Inflammatory macrophage treated with lipopolysaccharide for 1 hour (primary cell): ENCODE measurements around the gene NPAS3.

Experiments
- DNase-seq, 2 donors: peaks; one replicate each; pipeline ENCODE4 v3.0.0-alpha.2; 2020 to 2022

The NPAS3 gene

DNA sequence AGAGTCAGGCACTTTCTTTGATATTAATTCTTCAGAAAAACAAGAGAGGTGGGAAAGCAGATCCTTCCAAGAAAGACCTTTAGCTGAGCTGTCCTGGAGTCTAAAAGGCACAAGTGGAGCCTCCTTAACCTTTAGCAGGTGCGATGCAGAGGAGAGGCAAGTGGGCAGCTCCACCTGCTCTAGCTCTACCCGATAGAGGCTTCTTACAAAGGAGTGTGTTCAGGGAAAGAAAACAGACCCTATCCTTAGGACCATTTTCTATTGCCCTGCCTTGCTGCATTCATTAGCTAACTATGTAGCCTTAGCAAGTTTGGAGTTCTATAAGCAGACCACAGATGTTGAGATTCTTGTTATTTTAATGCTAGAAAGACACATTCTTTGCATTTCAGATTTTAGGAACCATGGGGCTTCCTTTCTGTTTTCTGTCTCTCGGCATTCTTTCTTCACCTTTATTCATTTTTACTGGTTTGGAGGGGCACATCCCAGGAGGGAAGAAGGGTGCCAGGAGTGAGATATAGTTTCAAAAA lies 797.7 kb downstream of the NPAS3 start:
- DNase-seq: no peak

- no peak for DNase-seq
These were observed 798.3 kb downstream of the NPAS3 start for GRCh38 chr14:33736979-33737378.

- no peak for DNase-seq
These were observed 798.8 kb downstream of the NPAS3 start for GRCh38 chr14:33737446-33737845.

DNA sequence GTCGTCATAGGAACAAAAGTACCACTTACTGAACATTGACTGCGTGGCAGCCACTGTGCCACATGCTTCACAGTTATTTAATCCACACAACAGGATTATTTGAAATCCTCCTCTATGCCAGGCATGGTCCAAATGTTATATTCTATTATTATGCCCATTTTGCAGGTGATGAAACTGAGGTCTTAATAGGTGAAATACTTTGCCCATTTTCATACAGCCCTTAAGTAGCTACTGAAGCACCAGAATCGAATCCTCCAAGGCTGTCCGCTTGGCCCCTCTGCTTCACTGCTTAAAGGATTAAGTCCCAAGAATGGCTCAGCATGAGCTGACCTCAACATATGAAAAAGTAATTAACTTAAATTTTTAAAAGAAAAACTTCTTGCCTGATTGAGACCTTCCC lies 799.4 kb downstream of the NPAS3 start:
- DNase-seq: no peak

- DNase-seq: no peak
These were observed 799.8 kb downstream of the NPAS3 start for GRCh38 chr14:33738491-33738890.

DNA sequence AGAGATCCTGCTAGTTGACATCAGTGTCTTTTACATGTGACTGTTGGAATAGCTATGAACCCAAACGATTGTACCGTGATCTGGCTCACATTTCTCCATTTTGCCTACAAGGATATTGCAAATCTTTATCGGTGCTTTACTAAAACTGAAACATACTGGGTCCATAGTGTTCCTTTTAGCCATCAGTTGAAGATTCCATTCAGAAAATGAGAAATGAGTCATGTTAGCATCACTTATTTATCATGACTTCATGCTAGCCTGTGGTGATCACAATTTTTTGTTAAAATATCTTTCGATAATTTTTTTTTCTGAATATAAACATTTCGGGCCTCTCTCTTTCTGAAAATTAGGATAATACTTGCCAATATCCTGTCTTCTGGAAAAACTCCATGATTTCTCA lies 801.9 kb downstream of the NPAS3 start:
- no peak for DNase-seq

GRCh38 chr14:33742166-33742565 lies 803.5 kb downstream of the NPAS3 start:
- DNase-seq: no peak

GRCh38 chr14:33745163-33745562 lies 806.5 kb downstream of the NPAS3 start:
- DNase-seq: no peak

- DNase-seq: no peak
These were observed 809.1 kb downstream of the NPAS3 start for GRCh38 chr14:33747749-33748148.

DNA sequence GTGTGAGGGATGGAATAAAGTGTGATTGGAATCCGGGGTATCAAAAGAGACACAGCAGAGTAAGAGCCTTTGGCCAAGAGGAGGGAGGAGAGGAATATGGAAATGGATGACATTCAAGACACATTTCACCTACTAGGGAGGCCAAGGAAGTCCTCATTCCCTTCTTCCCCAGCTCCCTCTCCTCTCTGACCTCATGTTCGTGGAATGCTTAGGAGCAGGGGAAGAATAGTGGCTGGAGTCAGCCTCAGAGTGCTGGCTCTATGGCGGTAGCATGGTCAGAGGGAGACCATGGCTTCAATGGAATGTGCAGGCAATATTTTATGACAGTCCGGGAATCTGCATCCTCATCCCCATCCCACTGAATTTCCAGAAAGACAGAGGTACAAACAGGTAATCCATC lies 815.6 kb downstream of the NPAS3 start:
- no peak for DNase-seq

DNA sequence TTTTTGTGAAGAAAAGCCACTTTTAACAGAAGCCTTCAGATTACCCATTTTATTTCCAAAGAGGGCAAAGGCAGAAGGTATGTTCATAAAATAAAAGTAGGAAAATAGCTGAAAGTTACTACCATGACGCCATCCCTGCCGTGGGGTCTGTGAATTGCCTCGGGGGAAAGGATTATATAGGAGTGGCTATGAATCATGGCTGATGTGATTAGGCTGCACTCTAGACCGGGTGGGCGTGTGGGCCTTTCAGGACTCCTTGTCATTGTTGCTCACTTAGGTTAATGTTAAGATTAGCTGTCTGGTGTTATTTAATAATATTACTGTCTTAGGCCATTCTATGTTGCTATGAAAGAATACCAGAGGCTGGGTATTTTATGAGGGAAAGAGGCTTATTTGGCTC lies 816.7 kb downstream of the NPAS3 start:
- no peak for DNase-seq

GRCh38 chr14:33756833-33757232 lies 818.2 kb downstream of the NPAS3 start:
- no peak for DNase-seq

DNA sequence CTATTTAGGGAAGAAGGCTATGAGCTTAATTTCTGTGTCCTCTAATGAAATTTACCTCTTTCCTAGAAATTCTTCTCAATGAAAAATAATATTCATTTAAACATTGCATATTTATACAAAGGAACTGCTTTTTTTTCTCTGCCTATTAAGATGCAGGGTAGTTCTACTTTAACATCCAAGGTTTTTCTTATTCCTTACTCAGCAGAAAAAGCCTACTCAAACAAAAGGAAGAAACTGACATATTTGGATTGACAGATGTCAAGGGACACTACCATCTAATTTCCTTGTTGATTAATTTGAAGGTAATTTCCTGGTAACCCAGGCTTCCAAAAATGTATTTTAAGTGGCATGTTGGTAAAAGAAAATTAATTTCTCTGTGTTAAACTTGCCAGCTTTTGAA lies 819.9 kb downstream of the NPAS3 start:
- DNase-seq: no peak

DNA sequence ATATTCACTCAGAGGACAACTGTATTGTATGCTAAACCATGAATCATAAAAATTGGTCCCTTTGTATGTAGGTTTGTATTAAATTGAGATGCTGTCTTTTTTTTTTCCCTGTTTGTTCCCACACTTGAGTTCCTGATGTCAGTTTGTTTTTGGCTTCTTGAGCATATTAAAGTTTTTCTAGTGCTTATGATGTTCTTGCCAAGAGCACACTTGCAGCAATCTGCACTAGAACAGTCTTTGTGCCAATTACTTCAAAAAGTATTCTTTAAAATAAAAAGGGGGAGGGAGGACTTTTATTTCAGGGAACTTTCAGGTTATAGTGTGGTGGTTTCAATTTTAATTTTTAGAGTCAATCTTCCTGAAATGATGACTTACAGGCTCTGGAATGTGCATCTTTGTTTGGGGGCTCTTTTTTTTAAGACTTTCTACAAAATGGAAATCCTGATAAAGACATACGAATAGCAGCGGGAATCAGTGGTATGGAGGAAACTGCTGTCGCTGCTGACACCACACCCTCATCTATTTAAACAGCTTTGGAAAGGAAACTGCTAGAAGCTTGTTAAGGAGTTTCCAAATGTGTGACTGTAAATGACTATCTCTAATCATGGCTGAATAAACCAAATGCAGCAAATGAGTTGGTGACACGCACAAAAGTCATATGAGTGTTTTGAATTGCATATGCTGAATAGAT lies 823.6 kb downstream of the NPAS3 start:
- no peak for DNase-seq

GRCh38 chr14:33764876-33765650 lies 826.4 kb downstream of the NPAS3 start:
- no peak for DNase-seq

DNA sequence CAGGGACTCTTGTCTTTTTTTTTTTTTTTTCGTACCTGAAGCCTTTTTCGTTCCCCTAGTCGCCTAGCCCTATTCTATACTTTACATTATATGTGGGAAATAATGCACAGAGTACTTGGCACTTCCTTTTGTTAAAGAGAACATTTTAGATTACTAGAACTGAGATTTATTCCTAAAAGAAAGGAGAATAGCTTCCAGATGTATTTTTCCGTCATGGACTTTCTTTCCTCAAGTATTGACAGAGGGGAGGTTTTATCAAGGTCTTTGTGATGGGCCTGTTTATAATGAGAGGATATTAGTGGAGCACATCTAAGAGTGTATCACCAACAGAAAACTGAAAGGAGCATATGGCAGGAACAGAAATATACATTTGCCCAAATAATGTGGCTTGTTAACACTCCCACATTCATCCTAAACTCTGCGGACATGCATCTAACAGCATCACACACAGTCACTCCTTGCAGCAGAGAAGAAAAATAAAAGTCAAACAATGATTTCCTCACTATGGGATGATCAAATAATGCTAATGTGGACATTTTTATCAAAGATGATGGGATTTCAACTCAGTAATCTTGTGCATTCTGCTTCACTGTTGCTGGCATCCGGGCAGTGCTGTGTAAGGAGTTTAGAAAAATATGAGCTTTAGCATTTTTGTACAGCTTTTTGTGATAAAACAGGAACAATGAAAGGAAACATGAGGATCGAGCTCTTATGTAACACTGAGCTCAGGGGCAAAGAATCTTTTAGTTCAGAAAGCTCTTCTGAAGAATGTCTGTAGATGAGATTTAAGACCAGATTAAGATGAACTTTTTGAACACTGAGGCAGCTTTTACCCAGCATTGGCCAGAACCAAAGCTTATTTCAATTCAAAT lies 829.1 kb downstream of the NPAS3 start:
- no peak for DNase-seq

DNA sequence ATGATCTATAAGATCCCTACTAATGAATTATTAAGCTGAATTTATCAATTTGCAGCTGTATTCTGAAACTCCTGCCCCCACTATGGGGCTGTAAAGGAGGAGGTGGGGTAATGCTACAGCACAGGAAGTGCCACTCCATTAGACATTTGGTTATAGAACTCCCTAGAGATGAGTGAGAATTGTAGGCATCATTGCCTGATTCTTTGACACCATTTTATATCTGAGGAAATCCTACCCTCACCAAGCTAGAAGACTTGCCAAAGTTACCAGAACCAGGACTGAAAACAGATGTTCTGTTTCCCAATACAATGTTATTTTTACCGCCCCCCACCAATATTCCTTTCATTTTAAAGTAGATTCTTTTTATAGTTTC lies 829.8 kb downstream of the NPAS3 start:
- no peak for DNase-seq

GRCh38 chr14:33773205-33774030 lies 834.7 kb downstream of the NPAS3 start:
- DNase-seq: no peak

DNA sequence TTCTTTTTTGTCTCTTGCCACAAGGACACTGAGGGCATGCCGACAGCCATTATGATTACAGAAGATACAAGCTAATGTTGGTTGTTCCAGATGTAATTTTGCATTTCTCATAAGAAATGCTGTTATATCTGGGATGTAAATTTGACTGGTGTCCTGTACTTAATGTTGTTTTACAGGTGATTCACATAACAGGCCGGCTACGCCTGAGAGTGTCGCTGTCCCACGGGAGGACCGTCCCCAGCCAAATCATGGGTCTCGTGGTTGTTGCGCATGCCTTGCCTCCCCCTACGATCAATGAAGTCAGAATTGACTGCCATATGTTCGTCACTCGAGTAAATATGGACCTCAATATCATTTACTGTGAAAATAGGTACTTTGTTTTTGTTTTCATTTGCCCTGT lies 835.5 kb downstream of the NPAS3 start:
- DNase-seq: no peak

- DNase-seq: no peak
These were observed 836.2 kb downstream of the NPAS3 start for GRCh38 chr14:33774723-33775470.

DNA sequence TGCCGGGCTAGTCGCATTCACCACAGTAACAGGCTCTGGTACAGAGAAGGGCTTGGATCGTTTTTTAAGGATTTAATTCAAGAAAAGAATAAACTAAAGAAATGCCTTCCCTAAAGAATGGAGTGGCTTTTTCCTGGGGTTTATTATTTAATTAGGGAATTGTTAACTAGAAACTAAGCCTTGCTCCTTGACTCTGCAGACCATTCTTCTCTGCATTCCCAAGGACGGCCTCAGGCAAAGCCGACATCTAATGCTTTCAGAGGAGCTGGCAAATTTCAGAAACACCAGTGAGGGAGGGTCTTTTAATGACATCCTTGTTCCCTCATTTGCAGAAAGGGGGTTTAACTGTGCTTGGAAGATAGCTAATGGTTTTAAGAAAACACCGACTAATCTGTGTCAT lies 838.2 kb downstream of the NPAS3 start:
- no peak for DNase-seq

DNA sequence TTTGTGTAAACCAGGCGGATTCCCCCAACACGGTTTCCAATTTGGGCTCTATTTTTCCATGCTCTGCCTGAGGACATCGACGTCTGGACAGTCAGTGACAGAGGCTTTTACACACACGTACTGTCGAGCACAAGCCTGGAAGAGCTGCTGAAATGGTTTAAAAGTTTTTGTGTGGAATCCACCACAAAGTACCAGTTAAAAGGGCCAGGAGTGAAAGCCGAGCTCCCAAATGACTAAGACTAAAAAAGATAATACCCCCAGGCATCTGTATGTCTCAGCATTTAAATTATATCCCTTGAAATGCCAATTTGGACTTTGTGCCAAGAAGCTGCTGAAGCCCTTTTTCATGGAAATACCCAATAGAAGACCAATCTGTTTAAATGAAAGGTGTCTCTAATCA lies 839.0 kb downstream of the NPAS3 start:
- no peak for DNase-seq
